PC-3 (cell line): ENCODE results near the gene IFIT1. TPM values are rescaled to one million over a fixed set of nuclear protein-coding genes. Genes with fewer than 3 reads are reported as not detected.

Experiments used
- ATAC-seq: fragments of 200-7000 bp; cut with Tn5 transposase; 2 replicates; pipeline ENCODE4 v1.9.1; 2020; ENCODE audit warnings: mild to moderate bottlenecking, moderate library complexity
- BruUV-seq: library from RNA; stranded (reverse); fragments of 400-500 nt; replicated peaks from 2 replicates; lab custom pipeline; 2021; lab: Mats Ljungman, UMichigan
- CTCF ChIA-PET: fragments of 300-600 bp; sonication (Branson Sonifier 250); formaldehyde crosslinking; loops from one replicate; lab custom pipeline; 2022; ENCODE audit warnings: antibody characterized with exemption; lab: Charles Lee
- POLR2A ChIA-PET: fragments of 300-600 bp; sonication (Branson Sonifier 250); formaldehyde crosslinking; loops from one replicate; lab custom pipeline; 2022; ENCODE audit warnings: antibody characterized with exemption; ENCODE audit not compliant: unreplicated experiment; lab: Charles Lee
- DNase-seq: peaks from one replicate; pipeline ENCODE4 v3.0.0-alpha.2; 2015
- H2AFZ ChIP-seq: fragments of 300-600 bp; sonication (generic); 2 replicates; pipeline ENCODE4 v1.6.0; 2016; ENCODE audit warnings: antibody characterized with exemption, low read length
- H3F3A ChIP-seq: fragments of 300-600 bp; sonication (generic); one replicate; pipeline ENCODE4 v1.6.0; 2017; ENCODE audit warnings: antibody characterized with exemption, low read length, control low read depth, mild to moderate bottlenecking; ENCODE audit not compliant: unreplicated experiment
- H3K27ac ChIP-seq: fragments of 300-600 bp; sonication (generic); 2 replicates; pipeline ENCODE4 v1.5.1; 2016; ENCODE audit warnings: mild to moderate bottlenecking, low read length
- H3K27me3 ChIP-seq: fragments of 300-600 bp; sonication (generic); 2 replicates; pipeline ENCODE4 v1.6.1; 2016; ENCODE audit warnings: low read length, mixed read lengths
- H3K36me3 ChIP-seq: fragments of 300-600 bp; sonication (generic); 2 replicates; pipeline ENCODE4 v1.6.1; 2016; ENCODE audit warnings: low read depth, mixed run types, low read length, mixed read lengths
- H3K4me1 ChIP-seq: fragments of 300-600 bp; sonication (generic); 2 replicates; pipeline ENCODE4 v1.5.1; 2016; ENCODE audit warnings: low read length; ENCODE audit not compliant: insufficient read depth
- H3K4me2 ChIP-seq: fragments of 300-600 bp; sonication (generic); 2 replicates; pipeline ENCODE4 v1.6.0; 2016; ENCODE audit warnings: low read length
- H3K4me3 ChIP-seq: fragments of 300-600 bp; sonication (generic); 2 replicates; pipeline ENCODE4 v1.5.1; 2016; ENCODE audit warnings: mild to moderate bottlenecking, low read length, mixed read lengths
- H3K79me2 ChIP-seq: fragments of 300-600 bp; sonication (generic); 2 replicates; pipeline ENCODE4 v1.6.1; 2017; ENCODE audit warnings: low read length, mixed read lengths
- H3K9ac ChIP-seq: fragments of 300-600 bp; sonication (generic); 2 replicates; pipeline ENCODE4 v1.6.0; 2016; ENCODE audit warnings: mild to moderate bottlenecking, low read length
- H3K9me2 ChIP-seq: fragments of 300-600 bp; sonication (generic); replicated peaks from 2 replicates; pipeline ENCODE4 v1.6.1; 2016; ENCODE audit warnings: mixed run types, low read length, mixed read lengths
- H3K9me3 ChIP-seq: fragments of 300-600 bp; sonication (generic); 2 replicates; pipeline ENCODE4 v1.6.1; 2016; ENCODE audit warnings: low read length, mixed read lengths
- H4K20me1 ChIP-seq: fragments of 300-600 bp; sonication (generic); 2 replicates; pipeline ENCODE4 v1.6.1; 2016; ENCODE audit warnings: low read length, mixed read lengths
- EZH2 ChIP-seq: fragments of 300-600 bp; sonication (generic); IDR thresholded peaks from one replicate; pipeline ENCODE4 v1.6.1; 2017; ENCODE audit warnings: antibody characterized with exemption, mild to moderate bottlenecking, low read length; ENCODE audit not compliant: unreplicated experiment
- EZH2phosphoT487 ChIP-seq: fragments of 300-600 bp; sonication (generic); IDR thresholded peaks from 2 replicates; pipeline ENCODE4 v1.6.1; 2018; ENCODE audit warnings: mild to moderate bottlenecking, antibody characterized with exemption, low read length, borderline replicate concordance
- intact Hi-C: fragments of 100-400 bp; cut with micrococcal nuclease; formaldehyde crosslinking; loops from 2 replicates; pipeline ENCODE4 v1.9.0; 2023
- total RNA-seq: library from RNA; depleted of rRNA; stranded (reverse); fragments of >200 nt; gene quantifications from 2 replicates; pipeline ENCODE4 v1.2.3, GENCODE V29; 2014
- TF ChIP-seq, protein P1 (sequence below): fragments of 300-600 bp; sonication (generic); conservative IDR thresholded peaks from 2 replicates; pipeline ENCODE4 v1.5.1; 2017; ENCODE audit warnings: antibody characterized with exemption, low read depth, mild to moderate bottlenecking, low read length

Gene IFIT1
- total RNA-seq, 1 experiment from 2014 or later: 19.6 TPM

DNA sequence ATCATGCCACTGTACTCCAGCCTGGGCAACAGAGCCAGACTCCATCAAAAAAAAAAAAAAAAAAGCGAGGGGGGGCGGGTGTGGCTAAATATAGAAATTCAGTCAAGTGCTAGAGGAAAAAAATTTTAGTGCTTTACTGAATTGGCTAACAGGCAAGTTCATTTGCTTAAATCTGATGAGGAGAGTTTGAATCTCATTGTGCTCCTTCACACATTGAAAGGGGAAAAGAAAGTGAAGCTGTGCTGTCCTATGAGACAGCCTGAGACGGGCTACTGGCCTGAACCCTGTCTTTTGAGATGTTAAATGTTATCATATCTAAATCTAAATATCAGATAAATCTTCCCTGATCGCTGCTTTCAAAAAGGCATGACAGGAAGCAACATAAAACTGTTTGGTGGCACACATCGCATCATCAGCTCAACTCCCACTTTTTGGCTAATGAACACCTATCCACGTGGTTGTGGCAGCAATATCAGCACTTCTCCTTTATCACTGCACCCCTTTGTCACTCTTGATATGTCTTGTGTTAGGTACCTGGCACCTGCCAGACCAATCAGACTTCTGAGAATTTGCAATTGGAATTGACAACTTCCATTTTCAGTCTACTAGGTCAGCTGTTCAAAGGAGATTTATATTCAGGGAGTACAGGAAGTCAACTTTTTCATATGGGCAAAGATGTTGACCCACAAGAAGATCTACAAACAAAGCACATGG is 28.5 kb upstream of the IFIT1 start:
- Histone ChIP-seq H3K4me3 (no peak overlapping the region), H3K27me3 (no peaks in the 10 kb centered on the region), H3K4me2 (no peak overlapping the region), H2AFZ (no peak overlapping the region), H3K4me1 (no peaks in the 10 kb centered on the region; the same call in 1 of the 2 replicates), H3F3A (no peaks in the 10 kb centered on the region), H3K9me3 (no peaks in the 10 kb centered on the region), H4K20me1 (no peaks in the 10 kb centered on the region), H3K36me3 (no peaks in the 10 kb centered on the region), H3K27ac (no peak overlapping the region), H3K9me2 (no peaks in the 10 kb centered on the region), H3K79me2 (no peaks in the 10 kb centered on the region), H3K9ac (no peak overlapping the region)
- POLR2A ChIA-PET: interaction anchor here (0.6 kb wide), 1 partner anchor 138 kb away, joined by 3 read pairs; no protein-coding TSS in a partner anchor
- BruUV-seq: no TSS peak
- CTCF ChIA-PET: no interaction called here
- DNase-seq: no peak
- intact Hi-C loops: no loop called here
- no peak for TF ChIP-seq EZH2phosphoT487
- ATAC-seq: no peak

DNA sequence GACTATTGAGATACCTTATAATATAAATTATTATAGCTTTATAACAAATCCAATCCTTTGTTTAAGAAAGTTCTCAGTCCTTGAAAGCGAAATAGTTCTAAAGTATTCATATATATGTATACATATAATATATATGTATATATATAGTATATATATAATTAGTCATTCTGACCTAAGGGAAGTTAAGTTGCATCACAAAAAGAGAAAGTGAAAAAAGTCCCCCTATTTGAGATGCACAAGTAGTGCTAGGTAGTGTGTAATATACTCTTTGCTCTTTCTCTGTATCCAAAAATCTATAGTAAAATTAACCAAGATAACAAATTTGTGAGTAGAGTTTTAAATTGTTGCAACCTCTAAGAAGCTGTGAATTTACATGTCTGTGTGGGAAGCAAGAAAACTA is 27.9 kb upstream of the IFIT1 start:
- no TSS peak for BruUV-seq
- no peak overlapping the region for H3K27ac ChIP-seq
- H3K36me3 ChIP-seq: no peaks in the 10 kb centered on the region
- H3K9ac ChIP-seq: no peak overlapping the region
- DNase-seq (no peak), ATAC-seq (no peak)
- no peaks in the 10 kb centered on the region for H3K79me2 ChIP-seq
- TF ChIP-seq EZH2 (no peak), EZH2phosphoT487 (no peak)
- POLR2A ChIA-PET: interaction anchor here (0.6 kb wide), 1 partner anchor 101 kb away, joined by 3 read pairs; no protein-coding TSS in a partner anchor
- peaks cover 6% of the 10 kb centered on the region for H3K4me1 ChIP-seq
- intact Hi-C loops: no loop called here
- no peak overlapping the region for H3K4me2 ChIP-seq
- no peaks in the 10 kb centered on the region for H3K9me3 ChIP-seq
- no peaks in the 10 kb centered on the region for H3K27me3 ChIP-seq
- CTCF ChIA-PET: no interaction called here
- no peaks in the 10 kb centered on the region for H3K9me2 ChIP-seq
- H3F3A ChIP-seq: no peaks in the 10 kb centered on the region
- H4K20me1 ChIP-seq: no peaks in the 10 kb centered on the region
- H3K4me3 ChIP-seq: no peak overlapping the region
- H2AFZ ChIP-seq: no peak overlapping the region

DNA sequence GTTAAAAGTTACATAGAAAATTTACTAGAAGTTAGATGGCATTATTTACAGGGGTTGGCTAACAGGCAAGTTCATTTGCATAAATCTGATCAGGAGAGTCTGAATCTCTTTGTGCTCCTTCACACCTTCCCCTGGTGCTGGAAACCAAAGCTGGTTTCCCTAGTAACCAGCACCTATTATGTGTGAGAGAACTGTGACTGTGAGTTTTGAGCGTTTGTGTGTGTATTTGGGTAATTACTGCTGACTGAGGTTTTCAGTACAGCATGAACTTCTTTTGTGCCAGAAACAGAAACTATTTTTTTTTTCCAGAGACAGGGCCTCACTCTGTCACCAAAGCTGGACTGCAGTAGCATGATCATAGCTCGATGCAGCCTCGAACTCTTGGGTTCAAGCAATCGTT is 24.9 kb upstream of the IFIT1 start:
- no TSS peak for BruUV-seq

More for the DNA sequence above, 24.9 kb upstream of the IFIT1 start:
- Histone ChIP-seq H3K4me3 (no peak overlapping the region), H3K36me3 (no peaks in the 10 kb centered on the region), H3K9me2 (no peaks in the 10 kb centered on the region), H3K9ac (no peak overlapping the region), H3K27me3 (no peaks in the 10 kb centered on the region), H3K27ac (no peak overlapping the region), H4K20me1 (no peaks in the 10 kb centered on the region), H3K4me1 (peaks cover 15% of the 10 kb centered on the region), H3K79me2 (no peaks in the 10 kb centered on the region), H3K9me3 (no peaks in the 10 kb centered on the region), H3K4me2 (no peak overlapping the region), H3F3A (no peaks in the 10 kb centered on the region), H2AFZ (no peak overlapping the region)
- ChIA-PET POLR2A (no interaction called here), CTCF (no interaction called here)
- intact Hi-C loops: no loop called here
- ATAC-seq (no peak), DNase-seq (no peak)
- TF ChIP-seq EZH2 (no peak), EZH2phosphoT487 (no peak)
- TF ChIP-seq, protein P1, sequence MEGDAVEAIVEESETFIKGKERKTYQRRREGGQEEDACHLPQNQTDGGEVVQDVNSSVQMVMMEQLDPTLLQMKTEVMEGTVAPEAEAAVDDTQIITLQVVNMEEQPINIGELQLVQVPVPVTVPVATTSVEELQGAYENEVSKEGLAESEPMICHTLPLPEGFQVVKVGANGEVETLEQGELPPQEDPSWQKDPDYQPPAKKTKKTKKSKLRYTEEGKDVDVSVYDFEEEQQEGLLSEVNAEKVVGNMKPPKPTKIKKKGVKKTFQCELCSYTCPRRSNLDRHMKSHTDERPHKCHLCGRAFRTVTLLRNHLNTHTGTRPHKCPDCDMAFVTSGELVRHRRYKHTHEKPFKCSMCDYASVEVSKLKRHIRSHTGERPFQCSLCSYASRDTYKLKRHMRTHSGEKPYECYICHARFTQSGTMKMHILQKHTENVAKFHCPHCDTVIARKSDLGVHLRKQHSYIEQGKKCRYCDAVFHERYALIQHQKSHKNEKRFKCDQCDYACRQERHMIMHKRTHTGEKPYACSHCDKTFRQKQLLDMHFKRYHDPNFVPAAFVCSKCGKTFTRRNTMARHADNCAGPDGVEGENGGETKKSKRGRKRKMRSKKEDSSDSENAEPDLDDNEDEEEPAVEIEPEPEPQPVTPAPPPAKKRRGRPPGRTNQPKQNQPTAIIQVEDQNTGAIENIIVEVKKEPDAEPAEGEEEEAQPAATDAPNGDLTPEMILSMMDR: no peak
